Astrocyte of the spinal cord (primary cell): Measurements from ENCODE around the gene MBD6.

Source experiments
- DNase-seq: peaks from one replicate; pipeline ENCODE4 v3.0.0; 2011; ENCODE audit warnings: low read depth, low spot score
- H3K4me3 ChIP-seq: 2 replicates; pipeline ENCODE4 v1.5.1; 2011; ENCODE audit warnings: low read depth, mild to moderate bottlenecking, low read length, moderate library complexity
- in situ Hi-C: cut with HindIII; loops from 2 replicates; pipeline ENCODE4 v1.10.0; 2017; ENCODE audit warnings: low sequenced_read_pairs
- TF ChIP-seq, protein P1 (sequence below): IDR thresholded peaks from 2 replicates; pipeline ENCODE4 v1.5.1; 2012; ENCODE audit warnings: low read depth, mild to moderate bottlenecking, low read length, inconsistent platforms

Gene MBD6

DNA sequence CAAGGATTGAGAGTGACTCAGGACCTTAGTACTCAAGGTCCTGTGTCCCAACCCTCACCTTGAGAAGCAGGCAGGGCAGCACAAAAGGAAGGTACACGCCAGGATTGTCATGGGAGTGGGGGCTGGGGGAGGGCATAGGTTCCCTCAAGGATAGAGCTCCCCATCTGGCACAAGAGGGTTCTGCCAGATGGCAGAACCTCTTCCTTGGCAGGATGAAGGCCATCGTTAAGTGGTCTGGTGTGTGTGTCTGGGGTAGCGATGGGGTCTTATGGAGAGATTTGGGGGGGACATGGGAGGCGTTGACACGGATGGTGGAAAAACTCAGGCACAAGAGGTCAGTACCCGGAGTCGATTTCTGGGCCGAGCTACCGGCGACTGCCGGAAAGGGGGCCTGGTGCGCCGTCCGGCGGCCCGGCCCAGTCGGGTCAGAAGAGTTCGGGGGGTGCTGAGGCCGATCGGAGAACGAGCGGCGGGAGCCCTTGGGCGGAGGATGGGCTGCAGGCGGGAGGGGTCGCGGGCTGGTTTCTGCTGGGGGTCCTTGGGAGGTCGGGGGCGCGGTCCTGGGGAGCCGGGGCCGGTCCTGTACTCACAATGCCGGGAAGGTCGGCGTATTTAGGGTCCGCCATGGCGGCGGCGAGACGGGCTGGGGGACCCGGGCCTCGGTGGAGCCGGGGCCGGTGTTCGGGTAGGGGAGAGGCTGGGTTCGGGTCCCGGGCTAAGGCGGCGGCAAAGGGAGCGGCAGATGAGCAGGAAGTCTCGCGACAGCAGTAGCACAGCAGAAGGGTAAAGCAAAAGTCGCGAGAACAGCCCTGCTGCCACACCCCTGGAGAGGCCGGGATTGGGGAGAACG is 24.0 kb downstream of the MBD6 start, which contains the start of gene DCTN2:
TSS of gene DCTN2 (minus strand) at position 755 of the 850 bp plus-strand sequence. CDS start at position 626, 129 bp downstream.
- in situ Hi-C loops, result no loop called here
- peak within 1 kb of the TSS; percentile 84 for H3K4me3 ChIP-seq
- TF ChIP-seq, protein P1, sequence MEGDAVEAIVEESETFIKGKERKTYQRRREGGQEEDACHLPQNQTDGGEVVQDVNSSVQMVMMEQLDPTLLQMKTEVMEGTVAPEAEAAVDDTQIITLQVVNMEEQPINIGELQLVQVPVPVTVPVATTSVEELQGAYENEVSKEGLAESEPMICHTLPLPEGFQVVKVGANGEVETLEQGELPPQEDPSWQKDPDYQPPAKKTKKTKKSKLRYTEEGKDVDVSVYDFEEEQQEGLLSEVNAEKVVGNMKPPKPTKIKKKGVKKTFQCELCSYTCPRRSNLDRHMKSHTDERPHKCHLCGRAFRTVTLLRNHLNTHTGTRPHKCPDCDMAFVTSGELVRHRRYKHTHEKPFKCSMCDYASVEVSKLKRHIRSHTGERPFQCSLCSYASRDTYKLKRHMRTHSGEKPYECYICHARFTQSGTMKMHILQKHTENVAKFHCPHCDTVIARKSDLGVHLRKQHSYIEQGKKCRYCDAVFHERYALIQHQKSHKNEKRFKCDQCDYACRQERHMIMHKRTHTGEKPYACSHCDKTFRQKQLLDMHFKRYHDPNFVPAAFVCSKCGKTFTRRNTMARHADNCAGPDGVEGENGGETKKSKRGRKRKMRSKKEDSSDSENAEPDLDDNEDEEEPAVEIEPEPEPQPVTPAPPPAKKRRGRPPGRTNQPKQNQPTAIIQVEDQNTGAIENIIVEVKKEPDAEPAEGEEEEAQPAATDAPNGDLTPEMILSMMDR, result peak; percentile 15
- DNase-seq, result peak; percentile 95

DNA sequence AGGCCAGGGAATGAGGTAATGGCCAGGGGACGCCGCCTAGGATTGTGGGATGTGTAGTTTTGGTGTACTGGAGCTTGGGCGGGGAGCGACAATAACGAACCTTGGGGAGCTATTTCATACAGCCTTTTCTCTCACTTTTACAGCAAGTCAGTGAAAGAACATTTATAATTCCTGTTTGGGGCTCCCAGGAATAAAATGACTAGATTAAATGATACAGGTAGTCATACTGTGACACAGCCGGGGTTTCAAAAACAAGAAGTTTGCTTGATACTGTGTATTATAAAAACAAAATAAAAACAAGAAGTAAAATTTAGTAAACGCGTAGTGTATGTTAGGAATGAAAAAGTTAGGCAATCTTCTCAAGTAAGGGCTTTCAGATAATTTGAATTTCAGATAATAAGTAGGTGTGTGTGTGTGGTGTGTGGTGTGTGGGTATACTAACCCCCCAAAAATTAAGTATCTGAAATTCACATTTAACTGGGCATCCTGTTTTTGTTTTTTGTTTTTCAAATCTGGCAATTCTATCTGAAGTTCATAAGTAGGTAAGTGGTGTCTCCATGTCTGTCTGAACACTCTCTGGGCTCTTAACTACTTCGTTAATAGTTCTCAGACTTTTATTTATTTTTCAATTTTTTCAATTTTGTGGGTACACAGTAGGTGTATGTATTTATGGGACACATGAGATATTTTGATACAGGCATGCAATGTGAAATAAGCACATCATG is 24.8 kb downstream of the MBD6 start:
- TF ChIP-seq, protein P1, result no peak
- DNase-seq, result no peak
- in situ Hi-C loops, result no loop called here
- peak overlapping the region; percentile 84 for H3K4me3 ChIP-seq

DNA sequence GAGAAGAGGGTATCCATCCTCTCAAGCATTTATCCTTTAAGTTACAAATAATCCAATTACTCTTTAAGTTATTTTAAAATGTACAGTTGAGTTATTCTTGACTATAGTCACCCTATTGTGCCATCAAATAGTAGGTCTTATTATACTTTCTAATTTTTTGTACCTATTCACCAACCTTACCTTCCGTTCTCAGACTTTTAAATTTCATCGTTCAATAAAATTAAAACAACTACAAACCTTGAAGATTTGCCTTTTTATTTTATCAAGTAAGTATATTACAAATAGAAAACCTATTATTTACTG is 25.3 kb downstream of the MBD6 start:
- in situ Hi-C loops, result no loop called here
- no peak overlapping the region for H3K4me3 ChIP-seq
- no peak for DNase-seq
- TF ChIP-seq, protein P1, result no peak

DNA sequence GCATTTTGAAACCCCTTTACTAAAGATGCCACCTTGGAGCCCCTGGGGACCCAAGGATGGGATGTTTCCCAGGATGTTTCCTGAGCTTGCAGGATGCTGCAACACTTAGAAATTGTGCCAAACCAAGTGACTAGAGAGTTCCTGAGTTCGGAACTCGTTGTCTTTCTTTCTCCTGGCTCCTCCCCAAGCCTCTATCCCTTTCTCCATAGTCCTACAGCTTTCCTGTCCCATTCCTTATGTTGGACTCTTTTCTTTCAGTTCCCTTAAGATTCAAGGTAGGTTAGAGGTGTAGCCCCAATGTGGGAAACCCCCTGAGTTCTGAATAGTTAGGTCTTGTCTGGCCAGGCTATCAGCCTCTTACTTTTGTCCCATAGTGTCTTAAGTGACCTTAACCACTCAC is 25.9 kb downstream of the MBD6 start:
- no peak for DNase-seq
- in situ Hi-C loops, result no loop called here
- TF ChIP-seq, protein P1, result no peak
- no peak overlapping the region for H3K4me3 ChIP-seq

DNA sequence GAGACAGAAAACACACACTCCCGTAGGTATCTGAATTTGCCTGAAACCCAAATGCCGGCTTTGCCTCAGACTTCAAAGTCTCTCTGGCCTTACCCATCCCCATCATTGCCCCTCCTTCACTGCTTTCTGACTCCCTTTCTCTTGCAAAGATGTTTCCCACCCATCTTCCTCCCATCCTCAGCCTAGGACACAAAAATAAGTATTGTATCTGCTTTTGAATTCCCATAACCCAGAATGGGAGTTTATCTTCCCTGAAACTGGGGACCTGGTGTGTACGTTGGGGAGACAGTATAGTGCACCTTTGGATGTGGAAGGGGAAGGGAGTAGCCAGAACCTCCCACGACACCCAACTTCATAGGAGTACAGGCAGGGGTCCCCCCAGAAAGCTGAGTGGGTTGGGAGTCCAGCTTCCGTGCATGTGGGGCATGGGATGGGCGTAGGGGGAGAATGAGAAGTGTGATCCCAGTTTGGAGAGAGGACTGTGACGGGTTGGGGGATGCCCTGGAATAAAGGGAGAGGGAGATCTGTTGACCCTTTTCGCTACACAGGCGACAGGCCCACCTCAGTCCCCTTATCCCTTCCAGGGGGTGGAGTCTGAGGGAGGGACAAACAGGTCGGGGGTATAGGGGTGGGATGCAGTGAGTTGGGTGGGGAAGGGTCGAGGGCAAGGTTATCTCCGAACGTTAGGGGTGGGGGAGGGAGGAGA is 26.7 kb downstream of the MBD6 start:
- TF ChIP-seq, protein P1, result no peak
- no peak for DNase-seq
- in situ Hi-C loops, result no loop called here
- peak overlapping the region; percentile 65 for H3K4me3 ChIP-seq

DNA sequence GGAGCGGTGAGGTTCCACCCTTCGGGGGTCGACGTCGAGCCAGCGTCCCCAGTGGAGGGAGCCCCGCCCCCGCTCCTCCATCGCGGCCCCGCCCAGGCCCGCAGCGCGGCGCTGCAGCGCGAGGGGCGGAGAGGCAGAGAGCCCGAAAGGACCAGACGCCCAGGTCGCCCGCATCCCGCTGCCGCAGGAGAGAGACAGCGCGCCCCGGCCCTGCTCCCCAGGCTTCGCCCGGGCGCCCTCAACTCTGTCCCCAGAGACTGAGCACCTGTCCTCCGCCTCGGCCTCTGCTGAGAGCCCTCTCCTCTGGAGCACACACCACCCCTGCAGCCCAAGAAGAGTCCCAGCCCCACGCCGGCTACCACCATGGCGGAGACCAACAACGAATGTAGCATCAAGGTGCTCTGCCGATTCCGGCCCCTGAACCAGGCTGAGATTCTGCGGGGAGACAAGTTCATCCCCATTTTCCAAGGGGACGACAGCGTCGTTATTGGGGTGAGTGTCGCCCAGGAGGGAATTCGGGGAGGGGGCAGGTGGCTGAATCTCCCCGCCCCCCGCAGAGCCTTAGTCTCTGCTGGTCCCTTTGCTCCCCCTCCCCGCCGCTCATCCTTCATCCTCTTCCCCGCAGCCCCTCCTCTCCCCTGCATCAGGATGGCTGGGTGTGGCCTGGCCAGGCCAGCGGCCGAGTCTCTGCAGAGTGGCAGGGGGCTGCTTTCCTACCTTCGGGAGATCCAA is 27.5 kb downstream of the MBD6 start, which contains the start of gene KIF5A:
TSS of gene KIF5A (plus strand) at position 136 of the 732 bp plus-strand sequence. CDS start at position 364, 228 bp downstream.
- TF ChIP-seq, protein P1, result no peak
- no peak for DNase-seq
- in situ Hi-C loops, result no loop called here
- peak within 1 kb of the TSS; percentile 65 for H3K4me3 ChIP-seq
